Neural crest cell (in vitro differentiated cells): ENCODE measurements around the gene SDK1. TPM values are rescaled to one million over a fixed set of nuclear protein-coding genes. Genes with fewer than 3 reads are reported as not detected.
"Not testable (repeated sequence)": the region's sequence is repeated elsewhere in the genome, so short reads cannot be mapped to it uniquely, and the experiment has no call there.

Experiments used
- DNase-seq: peaks from one replicate; pipeline ENCODE4 v3.0.0; 2021; ENCODE audit warnings: low read depth, mixed read lengths, low spot score
- H3K27ac Mint-ChIP-seq: one replicate; pipeline ENCODE4 v1.8.0; 2021; ENCODE audit warnings: mild to moderate bottlenecking, mixed read lengths; ENCODE audit not compliant: unreplicated experiment
- H3K27me3 Mint-ChIP-seq: 2 replicates; pipeline ENCODE4 v1.8.0; 2021; ENCODE audit warnings: low read depth, mild to moderate bottlenecking, mixed read lengths
- H3K36me3 Mint-ChIP-seq: 2 replicates; pipeline ENCODE4 v1.8.0; 2021; ENCODE audit warnings: low read depth, mild to moderate bottlenecking, mixed read lengths
- H3K4me1 Mint-ChIP-seq: 2 replicates; pipeline ENCODE4 v1.8.0; 2021; ENCODE audit warnings: mixed read lengths
- H3K4me3 Mint-ChIP-seq: one replicate; pipeline ENCODE4 v1.8.0; 2021; ENCODE audit warnings: mild to moderate bottlenecking, mixed read lengths
- H3K9me3 Mint-ChIP-seq: 2 replicates; pipeline ENCODE4 v1.8.0; 2021; ENCODE audit warnings: mixed read lengths
- CTCF ChIP-seq: fragments of 200-600 bp; sonication (generic); conservative IDR thresholded peaks from 2 replicates; pipeline ENCODE4 v1.5.0; 2021; ENCODE audit warnings: antibody characterized with exemption, mild to moderate bottlenecking
- total RNA-seq: library from RNA; stranded (reverse); gene quantifications from 2 replicates; pipeline ENCODE4 v1.2.1, GENCODE V29; 2021

The SDK1 gene
- total RNA-seq, 1 donor from 2014 or later, result 11.6 TPM

- Mint-ChIP-seq H3K4me1 (no peaks in the 10 kb centered on the region), H3K4me3 (no peak overlapping the region), H3K36me3 (no peaks in the 10 kb centered on the region), H3K27ac (peak overlapping the region; percentile 0), H3K27me3 (no peaks in the 10 kb centered on the region), H3K9me3 (peaks cover 9% of the 10 kb centered on the region)
- no peak for TF ChIP-seq CTCF
- DNase-seq, result no peak
Measured at GRCh38 chr7:4257146-4258111, 956.4 kb downstream of the SDK1 start.

- not testable (repeated sequence) for H3K4me3 Mint-ChIP-seq, DNase-seq, H3K36me3 Mint-ChIP-seq, H3K27me3 Mint-ChIP-seq, H3K27ac Mint-ChIP-seq, H3K4me1 Mint-ChIP-seq, H3K9me3 Mint-ChIP-seq
Measured at GRCh38 chr7:4260116-4260515, 959.1 kb downstream of the SDK1 start.

- no peak overlapping the region for H3K4me3 Mint-ChIP-seq
- H3K27me3 Mint-ChIP-seq, result no peaks in the 10 kb centered on the region
- DNase-seq, result no peak
- no peaks in the 10 kb centered on the region for H3K36me3 Mint-ChIP-seq
- H3K27ac Mint-ChIP-seq, result no peak overlapping the region
- TF ChIP-seq CTCF, result no peak
- H3K9me3 Mint-ChIP-seq, result peaks cover 6% of the 10 kb centered on the region
- no peaks in the 10 kb centered on the region for H3K4me1 Mint-ChIP-seq
Measured at GRCh38 chr7:4260867-4261600, 960.0 kb downstream of the SDK1 start.

- H3K36me3 Mint-ChIP-seq, result no peaks in the 10 kb centered on the region
- no peaks in the 10 kb centered on the region for H3K27me3 Mint-ChIP-seq
- no peak for DNase-seq
- TF ChIP-seq CTCF, result no peak
- no peaks in the 10 kb centered on the region for H3K4me1 Mint-ChIP-seq
- no peak overlapping the region for H3K27ac Mint-ChIP-seq
- peaks cover 6% of the 10 kb centered on the region for H3K9me3 Mint-ChIP-seq
- H3K4me3 Mint-ChIP-seq, result no peak overlapping the region
Measured at GRCh38 chr7:4261601-4261960, 960.5 kb downstream of the SDK1 start.

DNA sequence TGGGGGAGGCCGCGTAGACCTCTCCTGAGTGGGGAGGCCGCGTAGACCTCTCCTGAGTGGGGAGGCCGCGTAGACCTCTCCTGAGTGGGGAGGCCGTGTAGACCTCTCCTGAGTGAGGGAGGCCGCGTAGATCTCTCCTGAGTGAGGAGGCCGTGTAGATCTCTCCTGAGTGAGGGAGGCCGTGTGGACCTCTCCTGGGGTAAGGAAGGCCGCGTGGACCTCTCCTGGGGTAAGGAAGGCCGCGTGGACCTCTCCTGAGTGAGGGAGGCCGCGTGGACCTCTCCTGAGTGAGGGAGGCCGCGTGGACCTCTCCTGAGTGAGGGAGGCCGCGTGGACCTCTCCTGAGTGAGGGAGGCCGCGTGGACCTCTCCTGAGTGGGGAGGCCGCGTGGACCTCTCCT is 963.2 kb downstream of the SDK1 start:
- H3K9me3 Mint-ChIP-seq, result not testable (repeated sequence)

DNA sequence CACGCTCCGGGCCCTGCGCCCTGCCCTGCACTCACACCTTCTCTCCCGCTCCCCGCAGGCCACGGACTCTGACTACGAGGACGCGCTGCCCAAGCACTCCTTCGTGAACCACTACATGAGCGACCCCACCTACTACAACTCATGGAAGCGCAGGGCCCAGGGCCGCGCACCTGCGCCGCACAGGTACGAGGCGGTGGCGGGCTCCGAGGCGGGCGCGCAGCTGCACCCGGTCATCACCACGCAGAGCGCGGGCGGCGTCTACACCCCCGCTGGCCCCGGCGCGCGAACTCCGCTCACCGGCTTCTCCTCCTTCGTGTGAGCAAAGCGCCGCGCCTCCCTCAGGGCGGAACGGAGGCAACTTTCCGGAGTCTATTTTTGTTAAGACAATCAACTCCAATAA is 964.0 kb downstream of the SDK1 start:
- Mint-ChIP-seq H3K4me3 (no peak overlapping the region), H3K9me3 (no peaks in the 10 kb centered on the region), H3K27ac (no peak overlapping the region), H3K4me1 (no peaks in the 10 kb centered on the region), H3K27me3 (no peaks in the 10 kb centered on the region), H3K36me3 (no peaks in the 10 kb centered on the region)
- DNase-seq, result no peak
- no peak for TF ChIP-seq CTCF

More for the DNA sequence above, 963.2 kb downstream of the SDK1 start:
- H3K4me3 Mint-ChIP-seq, H3K4me1 Mint-ChIP-seq, H3K27me3 Mint-ChIP-seq, H3K27ac Mint-ChIP-seq, DNase-seq, H3K36me3 Mint-ChIP-seq: not testable (repeated sequence)
